HG03280 (cell line): ENCODE data around the gene DNM3.
A peak's percentile ranks its signal among the peaks of the same experiment; 100 is the strongest.

Experiments
- ATAC-seq: cut with Tn5 transposase; IDR thresholded peaks from one replicate; pipeline ENCODE4 v1.9.1; 2021; ENCODE audit warnings: mild to moderate bottlenecking, moderate library complexity; ENCODE audit not compliant: unreplicated experiment

DNM3 gene

DNA sequence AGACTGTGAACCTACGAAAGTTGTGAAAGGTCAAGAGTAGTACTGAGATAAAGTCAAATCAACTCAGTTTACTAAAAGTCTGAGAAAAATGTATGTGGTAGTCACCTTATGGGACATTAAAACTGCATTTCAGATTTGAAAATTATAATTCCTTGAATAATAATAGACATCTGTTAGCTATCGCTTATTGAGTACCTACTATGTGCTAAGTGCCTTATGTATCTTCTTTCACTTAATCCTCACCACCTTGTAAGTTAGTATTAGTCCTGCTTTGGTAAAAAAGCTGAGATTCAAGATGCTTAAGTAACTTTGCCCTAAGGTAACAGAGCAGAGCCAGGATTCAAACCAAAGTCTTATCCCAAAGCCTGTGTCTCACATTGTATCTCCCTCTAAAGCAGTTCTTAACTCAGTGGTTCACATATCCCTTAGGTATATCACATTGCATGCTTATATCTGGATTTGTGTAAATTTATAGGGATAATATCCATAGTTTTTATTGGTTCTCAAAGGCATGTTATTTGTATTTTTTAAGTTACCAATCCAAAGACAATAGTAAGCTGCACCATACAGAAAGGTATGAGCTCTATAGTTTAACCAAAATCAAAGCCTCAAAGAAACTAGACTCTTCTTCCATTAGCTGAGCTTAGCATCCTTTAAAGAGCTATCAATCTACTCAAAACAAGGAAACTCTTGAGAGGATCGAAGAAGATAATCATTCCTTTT lies 601.7 kb downstream of the DNM3 start:
- no peak for ATAC-seq

DNA sequence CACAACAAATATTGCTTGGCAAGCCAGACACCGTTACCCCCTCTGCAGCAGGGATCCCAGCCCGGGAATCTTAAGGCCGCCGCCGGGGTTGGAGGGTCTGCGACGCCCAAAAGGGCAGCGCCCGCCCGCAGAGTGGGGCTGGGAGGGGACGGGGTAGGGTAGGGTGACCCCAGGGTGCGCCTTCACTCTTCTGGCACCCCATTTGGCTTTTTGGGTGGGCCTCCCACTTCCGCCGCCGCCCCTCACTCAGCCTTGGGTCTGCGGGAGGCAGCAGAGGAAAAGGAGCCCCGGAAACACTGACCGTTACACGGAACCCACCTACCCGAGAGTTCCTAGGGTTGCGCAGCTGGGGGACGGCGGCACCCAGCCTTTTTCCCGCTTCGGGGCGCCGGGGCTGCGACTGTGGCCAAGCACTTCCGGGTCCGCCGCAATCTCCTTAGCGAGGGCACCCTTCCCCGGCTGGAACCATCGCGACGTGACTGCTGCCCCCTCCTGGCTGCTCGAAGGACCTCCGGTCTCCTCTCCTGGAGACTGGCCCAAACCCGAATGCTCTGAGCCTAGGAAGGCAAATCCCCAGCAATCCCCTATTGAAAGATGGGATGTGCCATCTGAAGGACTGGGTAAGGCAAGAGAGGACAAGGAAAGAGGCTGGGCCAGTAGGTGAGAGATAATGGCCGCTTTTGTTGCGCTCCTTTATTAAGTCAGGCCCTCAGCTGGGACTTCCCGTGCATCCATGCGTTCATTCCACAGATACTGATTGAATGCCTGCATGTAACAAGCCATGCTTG lies 602.6 kb downstream of the DNM3 start, which contains the start of gene PIGC:
TSS of gene PIGC (minus strand) at position 404 of the 788 bp plus-strand sequence. CDS start 1,447 bp downstream, outside the sequence.
- ATAC-seq: peak; percentile 100

GRCh38 chr1:172446547-172446946 lies 605.2 kb downstream of the DNM3 start:
- ATAC-seq: no peak

- no peak for ATAC-seq
Measured at GRCh38 chr1:172447641-172448040, 606.3 kb downstream of the DNM3 start.

DNA sequence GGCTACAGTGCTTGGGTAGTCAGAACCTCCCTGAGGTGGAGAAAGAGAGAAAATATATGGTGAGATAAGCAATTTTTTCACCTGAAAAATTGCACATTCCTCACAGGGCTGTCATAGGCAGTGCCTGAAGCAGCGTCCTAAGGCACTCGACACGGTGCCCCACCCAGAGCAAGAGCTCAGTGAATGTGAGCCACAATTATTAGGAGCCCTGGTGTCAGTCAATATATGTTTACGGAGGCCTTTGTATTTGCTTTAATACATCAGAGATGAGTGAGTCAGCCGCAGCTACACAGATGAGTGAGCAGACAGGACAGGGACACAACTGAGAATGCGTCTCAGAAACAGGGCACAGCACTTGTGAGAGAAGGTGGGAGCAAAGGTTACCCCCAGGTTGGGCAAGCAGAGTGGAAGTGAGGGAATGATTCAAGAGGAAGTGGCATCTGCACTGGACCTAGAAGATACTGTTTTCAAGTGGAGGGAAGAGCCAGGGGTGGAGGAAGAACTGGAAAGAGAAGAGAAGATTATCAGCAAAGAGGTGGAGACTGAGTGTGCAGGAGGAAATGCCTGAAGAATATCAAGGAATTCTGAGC lies 607.8 kb downstream of the DNM3 start:
- no peak for ATAC-seq

- peak; percentile 89 for ATAC-seq
Measured at GRCh38 chr1:172449585-172450523, 608.6 kb downstream of the DNM3 start.

GRCh38 chr1:172450524-172450885 lies 609.2 kb downstream of the DNM3 start:
- no peak for ATAC-seq

GRCh38 chr1:172451002-172451443 lies 609.7 kb downstream of the DNM3 start:
- ATAC-seq: no peak

DNA sequence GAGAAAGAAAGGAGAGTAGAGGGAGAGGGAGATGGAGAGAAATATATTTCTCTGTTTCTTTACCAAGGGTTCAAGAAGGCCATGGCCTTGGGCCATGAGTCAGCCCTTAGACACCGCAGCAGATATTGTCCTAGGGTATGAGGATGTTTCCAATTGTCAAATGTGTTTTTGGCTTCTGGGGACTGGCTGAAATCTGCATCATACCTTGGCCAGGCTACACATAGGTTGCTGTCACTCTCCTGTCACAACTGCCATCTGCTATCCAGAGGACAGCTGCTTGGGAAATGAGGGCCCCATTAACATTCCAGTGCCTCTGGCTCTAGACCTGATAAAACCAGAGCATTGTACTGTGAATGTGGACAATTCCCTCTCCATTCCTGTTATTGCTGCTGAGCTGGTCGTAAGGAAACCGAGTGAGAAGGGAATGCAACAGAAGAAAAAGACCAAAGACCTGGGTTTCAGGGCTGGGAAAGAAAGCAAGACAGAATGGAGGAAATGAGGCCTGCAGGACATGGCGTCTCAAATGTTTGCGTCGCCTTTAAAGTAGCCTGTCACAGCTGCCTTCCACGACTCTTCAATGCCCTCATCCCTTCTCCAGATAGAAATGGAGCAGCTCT lies 611.3 kb downstream of the DNM3 start:
- no peak for ATAC-seq

DNA sequence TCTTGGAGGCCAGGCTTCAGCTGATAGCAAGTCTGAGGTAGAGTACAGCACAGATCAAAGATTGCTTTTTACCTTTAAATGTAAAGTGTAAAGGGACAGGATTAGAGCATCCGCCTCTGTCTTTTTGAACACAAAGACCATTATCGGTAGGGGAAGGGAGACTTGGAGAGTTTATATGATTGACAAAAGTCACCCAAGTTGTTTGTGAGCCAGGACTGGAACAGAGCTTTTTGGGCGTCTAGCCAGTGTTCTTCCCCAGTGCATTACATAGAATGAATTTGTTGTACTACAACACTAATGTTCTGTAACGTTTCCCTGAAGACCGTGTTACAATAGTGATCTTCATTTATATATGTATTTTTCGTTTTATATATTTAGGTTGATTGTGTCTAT lies 611.9 kb downstream of the DNM3 start:
- no peak for ATAC-seq

DNA sequence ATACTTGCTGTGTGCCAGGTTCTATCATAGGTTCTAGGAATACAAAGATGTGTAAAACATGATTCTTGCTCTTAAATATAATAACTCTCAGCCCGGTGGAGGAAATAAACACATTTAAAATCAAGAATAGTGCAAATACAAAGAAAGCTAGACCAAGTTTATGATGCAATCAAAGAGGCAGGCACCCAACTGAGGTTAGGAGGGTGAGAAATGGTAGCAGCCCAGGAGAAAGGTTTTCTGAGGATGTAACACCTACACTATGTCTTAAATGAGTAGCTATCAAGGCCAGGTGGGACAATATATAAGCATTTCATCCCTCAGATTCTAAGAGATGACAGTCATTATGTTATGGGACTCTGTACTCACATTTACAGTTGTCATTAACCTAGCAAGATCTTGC lies 612.3 kb downstream of the DNM3 start:
- no peak for ATAC-seq

DNA sequence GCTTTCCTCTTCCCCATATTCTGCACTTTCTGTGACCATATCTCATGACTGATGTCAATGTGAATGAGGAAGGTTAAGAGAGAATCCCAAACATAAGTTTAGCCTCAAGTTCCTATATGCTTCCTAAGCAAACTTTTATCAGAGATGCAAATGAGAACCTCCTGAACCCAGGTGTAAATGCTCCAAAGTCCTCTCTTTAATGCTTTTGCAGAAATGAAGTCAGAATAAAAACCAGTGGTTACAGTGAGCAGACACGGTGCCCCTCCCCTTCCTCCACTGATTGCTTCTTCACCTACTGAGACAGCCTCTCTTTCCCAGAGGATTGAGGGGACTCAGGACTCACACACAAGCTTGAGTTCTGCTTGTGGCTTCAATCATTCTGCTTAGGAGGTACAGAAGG lies 614.2 kb downstream of the DNM3 start:
- no peak for ATAC-seq

- ATAC-seq: no peak
Measured at GRCh38 chr1:172456344-172456769, 615.1 kb downstream of the DNM3 start.

GRCh38 chr1:172457479-172458130 lies 616.3 kb downstream of the DNM3 start:
- ATAC-seq: no peak

GRCh38 chr1:172460177-172460576 lies 618.9 kb downstream of the DNM3 start:
- ATAC-seq: no peak

DNA sequence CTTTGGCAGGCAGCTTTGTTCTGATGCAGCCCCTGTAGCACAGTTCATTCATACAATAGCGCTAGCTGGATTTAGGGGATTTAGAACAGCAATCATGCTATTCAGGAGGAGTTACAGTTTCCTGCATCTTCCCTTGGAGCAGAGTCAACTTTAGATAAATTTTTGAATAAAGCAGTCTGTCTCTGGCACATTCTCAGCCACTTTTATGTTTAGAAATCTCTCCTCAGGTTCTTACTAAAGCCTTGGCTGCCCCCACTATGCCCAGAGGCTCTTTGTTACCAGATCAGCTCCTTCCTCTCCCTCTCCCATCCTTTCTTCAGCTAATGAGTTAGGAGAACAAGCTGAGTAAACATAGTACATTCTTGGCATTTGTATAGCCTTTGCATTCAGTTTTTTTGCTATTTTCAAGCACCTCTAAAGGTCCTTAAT lies 619.6 kb downstream of the DNM3 start:
- no peak for ATAC-seq
